B cell (primary cell): Measurements from ENCODE around the gene TMEM266. TPM values are rescaled to one million over a fixed set of nuclear protein-coding genes. Genes with fewer than 3 reads are reported as not detected.

Experiments
- ATAC-seq: fragments of 200-7000 bp; cut with Tn5 transposase; one replicate; pipeline ENCODE4 v1.10.0; 2021; ENCODE audit warnings: low read depth, mild to moderate bottlenecking, moderate number of reproducible peaks, moderate library complexity
- CTCF ChIA-PET: fragments of 350-600 bp; sonication (Branson Sonifier 250); formaldehyde crosslinking; loops from one replicate; lab custom pipeline; 2021; ENCODE audit warnings: antibody characterized with exemption, inconsistent platforms; lab: Charles Lee
- POLR2A ChIA-PET: fragments of 350-600 bp; sonication (Branson Sonifier 250); formaldehyde crosslinking; loops from one replicate; lab custom pipeline; 2021; ENCODE audit warnings: antibody characterized with exemption; lab: Charles Lee
- DNase-seq: peaks from one replicate; pipeline ENCODE4 v3.0.0; 2013
- H2AFZ ChIP-seq: 2 replicates; pipeline ENCODE4 v1.6.1; 2012; ENCODE audit warnings: mild to moderate bottlenecking, low read depth, low read length; ENCODE audit not compliant: insufficient read depth, poor library complexity, severe bottlenecking
- H3K27ac ChIP-seq, 2 donors: 1 replicate in 1 of 2; 2 replicates in 1 of 2; pipeline ENCODE4 v1.5.1; 2012 to 2013; ENCODE audit warnings: low read length in 2 of 2, mild to moderate bottlenecking in 2 of 2, moderate library complexity in 1 of 2
- H3K27me3 ChIP-seq, 4 experiments: fragments of 200-600 bp in 1 of 4; sonication (generic) in 1 of 4; replicated peaks in 1 of 4; 1 replicate in 2 of 4; 2 replicates in 2 of 4; pipeline versions ENCODE4 v1.6.1 to v1.7.0; 2013 to 2016; ENCODE audit warnings: low read length in 3 of 4, mild to moderate bottlenecking in 2 of 4, mixed read lengths in 1 of 4, moderate library complexity in 1 of 4; ENCODE audit not compliant: insufficient read depth in 4 of 4, control insufficient read depth in 3 of 4; ENCODE audit errors: control extremely low read depth in 1 of 4
- H3K36me3 ChIP-seq, 2 experiments: replicated peaks in 1 of 2; 1 replicate in 1 of 2; 2 replicates in 1 of 2; pipeline versions ENCODE4 v1.6.1 to v1.7.1; 2013; ENCODE audit warnings: low read length in 1 of 2; ENCODE audit not compliant: insufficient read depth in 2 of 2, control insufficient read depth in 1 of 2; ENCODE audit errors: control extremely low read depth in 1 of 2, extremely low read depth in 1 of 2
- H3K4me1 ChIP-seq, 2 donors: fragments of 200-600 bp in 1 of 2; sonication (generic) in 1 of 2; 1 replicate in 1 of 2; 2 replicates in 1 of 2; pipeline versions ENCODE4 v1.5.1 to v1.6.1; 2013 to 2017; ENCODE audit warnings: low read length in 2 of 2; ENCODE audit not compliant: control insufficient read depth in 2 of 2, insufficient read depth in 2 of 2
- H3K4me2 ChIP-seq: replicated peaks from 2 replicates; pipeline ENCODE3; 2012; ENCODE audit warnings: mild to moderate bottlenecking, low read depth, low read length; ENCODE audit not compliant: poor library complexity, severe bottlenecking
- H3K4me3 ChIP-seq, 5 experiments: fragments of 200-600 bp in 1 of 5; sonication (generic) in 1 of 5; 1 replicate in 3 of 5; 2 replicates in 2 of 5; pipeline versions ENCODE4 v1.5.1 to v1.7.0; 2011 to 2016; ENCODE audit warnings: low read length in 4 of 5, mild to moderate bottlenecking in 4 of 5, low read depth in 2 of 5, control low read depth in 1 of 5, moderate library complexity in 1 of 5; ENCODE audit not compliant: insufficient read depth in 1 of 5; ENCODE audit errors: control extremely low read depth in 1 of 5, extremely low read depth in 1 of 5
- H3K79me2 ChIP-seq: fragments of 200-600 bp; sonication (generic); one replicate; pipeline ENCODE4 v1.6.0; 2016; ENCODE audit warnings: low read length; ENCODE audit not compliant: control insufficient read depth, insufficient read depth
- H3K9ac ChIP-seq: fragments of 200-600 bp; sonication (generic); 2 replicates; pipeline ENCODE4 v1.6.1; 2017; ENCODE audit warnings: mild to moderate bottlenecking, low read length, moderate library complexity
- H3K9me3 ChIP-seq, 3 donors: one replicate each; pipeline versions ENCODE4 v1.6.1 to v1.7.1; 2013; ENCODE audit warnings: low read length in 2 of 3; ENCODE audit not compliant: control insufficient read depth in 2 of 3, insufficient read depth in 1 of 3; ENCODE audit errors: control extremely low read depth in 1 of 3
- H4K20me1 ChIP-seq: 2 replicates; pipeline ENCODE4 v1.6.0; 2012; ENCODE audit warnings: mild to moderate bottlenecking, low read length; ENCODE audit not compliant: insufficient read depth, control insufficient read depth, poor library complexity, severe bottlenecking
- H3K27ac Mint-ChIP-seq: one replicate; pipeline ENCODE4 v1.8.0; 2021; ENCODE audit warnings: mixed read lengths
- H3K27me3 Mint-ChIP-seq: one replicate; pipeline ENCODE4 v1.8.0; 2021; ENCODE audit warnings: mixed read lengths
- H3K4me1 Mint-ChIP-seq: one replicate; pipeline ENCODE4 v1.8.0; 2021; ENCODE audit warnings: mixed read lengths
- H3K4me3 Mint-ChIP-seq: one replicate; pipeline ENCODE4 v1.8.0; 2021; ENCODE audit warnings: mixed read lengths
- H3K9me3 Mint-ChIP-seq: one replicate; pipeline ENCODE4 v1.8.0; 2022; ENCODE audit warnings: mixed read lengths; ENCODE audit not compliant: insufficient read depth
- EZH2 ChIP-seq: IDR thresholded peaks from 2 replicates; pipeline ENCODE4 v1.6.1; 2012; ENCODE audit warnings: borderline replicate concordance, low read depth, mild to moderate bottlenecking, moderate library complexity, low read length; ENCODE audit not compliant: insufficient read depth, poor library complexity, severe bottlenecking
- WGBS: methylation state at CpG from one replicate; pipeline ENCODE4 v1.1.5; 2013; ENCODE audit warnings: missing lambda C conversion rate; ENCODE audit not compliant: insufficient coverage; 5-methylcytosine and 5-hydroxymethylcytosine counted together
- intact Hi-C: fragments of 100-400 bp; cut with micrococcal nuclease; formaldehyde crosslinking; loops from one replicate; pipeline ENCODE4 v1.10.0; 2022
- polyA plus RNA-seq: library from polyadenylated mRNA; depleted of rRNA; stranded (reverse); fragments of >200 nt; gene quantifications from 2 replicates; pipeline ENCODE4 v1.2.3, GENCODE V29; 2012
- total RNA-seq, 2 donors: library from RNA; stranded (reverse); fragments of 120-200 nt in 1 of 2; gene quantifications; 1 replicate in 1 of 2; 2 replicates in 1 of 2; pipeline versions ENCODE4 v1.2.3 to v1.2.4, GENCODE V29; 2013 to 2022
- TF ChIP-seq, protein P1 (sequence below): fragments of 200-600 bp; IDR thresholded peaks from one replicate; pipeline ENCODE4 v1.8.0; 2022; ENCODE audit warnings: antibody characterized with exemption, mild to moderate bottlenecking

Gene TMEM266
- total and polyA plus RNA-seq, 2 donors (not counting 1 experiment from before 2014, with no cell fraction given), result not detected

DNA sequence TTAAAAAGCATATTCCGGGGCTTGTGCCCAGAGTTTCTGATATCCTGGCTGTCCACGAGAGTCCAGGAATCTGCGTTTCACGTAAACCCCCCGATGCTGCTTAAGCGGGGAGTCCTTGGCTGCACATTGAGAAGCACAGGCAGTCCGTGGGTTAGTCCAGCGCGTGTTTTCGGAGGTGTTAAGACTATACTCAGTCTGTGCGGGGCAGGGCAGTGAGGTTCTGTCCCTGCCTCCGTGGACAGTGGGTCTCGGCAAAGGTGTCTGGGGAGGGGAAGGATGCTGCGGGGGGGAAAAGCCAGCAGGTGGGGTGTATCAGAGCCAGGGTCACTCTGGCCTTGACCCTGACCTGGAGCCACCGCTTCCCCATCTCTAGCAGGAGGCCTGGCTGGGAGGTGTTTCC is 106.2 kb downstream of the TMEM266 start:
- Histone ChIP-seq H3K27me3 (no peaks in the 10 kb centered on the region), H3K9me3 (no peaks in the 10 kb centered on the region), H3K27ac (no peak overlapping the region), H3K36me3 (no peaks in the 10 kb centered on the region), H3K4me1 (no peaks in the 10 kb centered on the region), H3K9ac (no peak overlapping the region), H3K4me2 (no peak overlapping the region), H3K4me3 (no peak overlapping the region), H3K79me2 (no peaks in the 10 kb centered on the region), H2AFZ (no peak overlapping the region), H4K20me1 (no peaks in the 10 kb centered on the region)
- 96% methylated on average over 15 of the region's 15 CpGs for WGBS
- CTCF ChIA-PET, result no interaction called here
- H3K27ac Mint-ChIP-seq, result no peak overlapping the region
- no peaks in the 10 kb centered on the region for H3K9me3 Mint-ChIP-seq
- ATAC-seq, result no peak
- POLR2A ChIA-PET, result no interaction called here
- intact Hi-C loops, result no loop called here
- DNase-seq, result no peak
- TF ChIP-seq, protein P1, sequence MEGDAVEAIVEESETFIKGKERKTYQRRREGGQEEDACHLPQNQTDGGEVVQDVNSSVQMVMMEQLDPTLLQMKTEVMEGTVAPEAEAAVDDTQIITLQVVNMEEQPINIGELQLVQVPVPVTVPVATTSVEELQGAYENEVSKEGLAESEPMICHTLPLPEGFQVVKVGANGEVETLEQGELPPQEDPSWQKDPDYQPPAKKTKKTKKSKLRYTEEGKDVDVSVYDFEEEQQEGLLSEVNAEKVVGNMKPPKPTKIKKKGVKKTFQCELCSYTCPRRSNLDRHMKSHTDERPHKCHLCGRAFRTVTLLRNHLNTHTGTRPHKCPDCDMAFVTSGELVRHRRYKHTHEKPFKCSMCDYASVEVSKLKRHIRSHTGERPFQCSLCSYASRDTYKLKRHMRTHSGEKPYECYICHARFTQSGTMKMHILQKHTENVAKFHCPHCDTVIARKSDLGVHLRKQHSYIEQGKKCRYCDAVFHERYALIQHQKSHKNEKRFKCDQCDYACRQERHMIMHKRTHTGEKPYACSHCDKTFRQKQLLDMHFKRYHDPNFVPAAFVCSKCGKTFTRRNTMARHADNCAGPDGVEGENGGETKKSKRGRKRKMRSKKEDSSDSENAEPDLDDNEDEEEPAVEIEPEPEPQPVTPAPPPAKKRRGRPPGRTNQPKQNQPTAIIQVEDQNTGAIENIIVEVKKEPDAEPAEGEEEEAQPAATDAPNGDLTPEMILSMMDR, result no peak
- no peak for TF ChIP-seq EZH2
- H3K27me3 Mint-ChIP-seq, result peaks cover 8% of the 10 kb centered on the region
- no peaks in the 10 kb centered on the region for H3K4me1 Mint-ChIP-seq
- no peak overlapping the region for H3K4me3 Mint-ChIP-seq

DNA sequence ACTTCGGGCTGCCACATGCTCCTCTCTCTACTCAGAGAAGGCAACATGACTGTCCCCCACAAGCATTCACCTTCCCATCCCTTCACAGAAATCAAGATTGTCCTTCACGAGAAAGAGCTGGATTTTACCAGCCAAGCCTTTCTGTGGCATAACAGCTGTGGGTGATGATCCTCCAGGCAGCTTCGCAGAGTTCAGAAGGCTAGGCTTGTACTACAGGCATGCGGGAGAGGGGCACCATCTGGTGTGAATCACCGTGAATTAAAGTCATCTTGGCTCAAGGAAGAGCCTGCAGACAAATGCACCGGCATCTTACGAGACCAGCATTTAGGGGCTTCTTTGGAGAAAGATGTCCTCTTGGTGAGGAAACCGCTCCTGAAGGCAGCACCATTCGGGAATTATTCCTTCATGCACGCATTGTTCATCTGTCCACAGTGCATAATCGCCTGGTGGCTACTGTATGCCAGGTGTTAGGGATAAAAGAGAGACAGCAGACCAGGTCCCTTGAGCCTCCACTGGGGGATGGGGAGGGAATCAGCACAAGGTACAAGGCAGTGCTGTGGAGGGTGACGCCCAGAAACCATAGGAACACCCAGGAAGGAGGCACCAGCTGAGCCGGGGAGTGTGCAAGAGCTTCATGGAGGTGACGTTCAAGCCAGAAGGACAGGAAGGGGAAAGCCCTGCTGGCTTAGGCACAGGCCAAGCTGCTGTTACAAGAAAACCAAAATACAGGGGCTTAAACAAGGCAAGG is 108.6 kb downstream of the TMEM266 start:
- Histone ChIP-seq H3K9me3 (peaks cover 0 to 3% (median 0%) of the 10 kb centered on the region in 3 donors), H3K27me3 (no peaks in the 10 kb centered on the region), H3K4me2 (no peak overlapping the region), H3K27ac (no peak overlapping the region), H2AFZ (no peak overlapping the region), H3K4me1 (no peaks in the 10 kb centered on the region), H4K20me1 (no peaks in the 10 kb centered on the region), H3K79me2 (no peaks in the 10 kb centered on the region), H3K36me3 (no peaks in the 10 kb centered on the region), H3K4me3 (no peak overlapping the region), H3K9ac (no peak overlapping the region)
- Mint-ChIP-seq H3K4me1 (no peaks in the 10 kb centered on the region), H3K27ac (no peak overlapping the region), H3K4me3 (no peak overlapping the region), H3K27me3 (peaks cover 13% of the 10 kb centered on the region), H3K9me3 (no peaks in the 10 kb centered on the region)
- TF ChIP-seq, protein P1, result no peak
- TF ChIP-seq EZH2, result no peak
- ATAC-seq (no peak), DNase-seq (no peak)
- ChIA-PET CTCF (interaction anchor here (0.9 kb wide), 1 partner anchor 29 kb away, joined by 3 read pairs; no protein-coding TSS in a partner anchor), POLR2A (no interaction called here)
- 93% methylated on average over 14 of the region's 14 CpGs for WGBS
- intact Hi-C loops, result no loop called here
